ENCODE measurements around the gene LANCL3. TPM values are rescaled to one million over a fixed set of nuclear protein-coding genes. Genes with fewer than 3 reads are reported as not detected.

LANCL3 gene
- total and polyA plus RNA-seq, 7 donors = 1.6 to 7.5 (median 3.6) TPM

DNA sequence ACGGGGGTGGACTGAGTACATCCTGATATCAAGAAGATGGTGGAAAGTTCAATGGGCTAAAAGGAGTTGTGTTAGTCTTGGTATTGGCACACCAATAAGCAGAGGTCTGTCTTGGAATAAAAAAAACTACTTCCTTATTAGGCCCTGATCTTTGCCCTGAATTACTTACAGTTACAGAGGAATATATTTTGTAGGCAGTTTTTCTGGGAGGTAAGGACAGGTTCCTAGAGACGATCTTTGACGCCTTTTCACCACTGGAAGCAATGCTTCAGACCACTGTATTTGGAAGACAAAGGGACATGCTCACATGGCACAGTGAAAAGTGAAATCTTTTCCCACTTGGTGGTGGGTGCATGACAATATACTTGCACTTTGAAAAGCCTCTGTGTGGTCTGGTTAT, 113.5 kb downstream of the LANCL3 start:
- intact Hi-C loops (cut with DNase I) = loop anchor here (5.0 to 10.0 kb wide), 2 partner anchors 37 to 110 kb away; partner anchors contain the start of gene LANCL3
- WGBS, 2 donors = 18 to 64% methylated on average over 3 of the region's 3 CpGs
- H3K27me3 ChIP-seq = no peaks in the 10 kb centered on the region
- DNase-seq = no peak
- H3K27ac ChIP-seq = peak overlapping the region; percentile 85 to 92 (median 87)
- peak overlapping the region in 3 of 4 donors; percentile 46 to 61 (median 60) for H3K4me3 ChIP-seq
- peaks cover 0 to 24% (median 9%) of the 10 kb centered on the region in 4 donors for H3K4me1 ChIP-seq
- H3K9me3 ChIP-seq = no peaks in the 10 kb centered on the region
- no peaks in the 10 kb centered on the region for H3K36me3 ChIP-seq
- TF ChIP-seq, protein P1, sequence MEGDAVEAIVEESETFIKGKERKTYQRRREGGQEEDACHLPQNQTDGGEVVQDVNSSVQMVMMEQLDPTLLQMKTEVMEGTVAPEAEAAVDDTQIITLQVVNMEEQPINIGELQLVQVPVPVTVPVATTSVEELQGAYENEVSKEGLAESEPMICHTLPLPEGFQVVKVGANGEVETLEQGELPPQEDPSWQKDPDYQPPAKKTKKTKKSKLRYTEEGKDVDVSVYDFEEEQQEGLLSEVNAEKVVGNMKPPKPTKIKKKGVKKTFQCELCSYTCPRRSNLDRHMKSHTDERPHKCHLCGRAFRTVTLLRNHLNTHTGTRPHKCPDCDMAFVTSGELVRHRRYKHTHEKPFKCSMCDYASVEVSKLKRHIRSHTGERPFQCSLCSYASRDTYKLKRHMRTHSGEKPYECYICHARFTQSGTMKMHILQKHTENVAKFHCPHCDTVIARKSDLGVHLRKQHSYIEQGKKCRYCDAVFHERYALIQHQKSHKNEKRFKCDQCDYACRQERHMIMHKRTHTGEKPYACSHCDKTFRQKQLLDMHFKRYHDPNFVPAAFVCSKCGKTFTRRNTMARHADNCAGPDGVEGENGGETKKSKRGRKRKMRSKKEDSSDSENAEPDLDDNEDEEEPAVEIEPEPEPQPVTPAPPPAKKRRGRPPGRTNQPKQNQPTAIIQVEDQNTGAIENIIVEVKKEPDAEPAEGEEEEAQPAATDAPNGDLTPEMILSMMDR (IDR thresholded peaks at IDR 0.05) = no peak
- no peak for TF ChIP-seq EP300 (IDR thresholded peaks at IDR 0.05)
- no peak for TF ChIP-seq POLR2AphosphoS5 (IDR thresholded peaks at IDR 0.05)
- no peak for TF ChIP-seq POLR2A (IDR thresholded peaks at IDR 0.05)

- no peaks in the 10 kb centered on the region for H3K36me3 ChIP-seq
- DNase-seq = peak; percentile 76
- intact Hi-C loops (cut with DNase I) = loop anchor here (5.0 to 10.0 kb wide), 2 partner anchors 37 to 111 kb away; partner anchors contain the start of gene LANCL3
- peak within 1 kb of the TSS; percentile 34 to 61 (median 53) for H3K4me3 ChIP-seq
- TF ChIP-seq EP300 (IDR thresholded peaks at IDR 0.05) (no peak), POLR2A (IDR thresholded peaks at IDR 0.05) (peak in 1 of 2 donors; percentile 18), POLR2AphosphoS5 (IDR thresholded peaks at IDR 0.05) (peak in 3 of 4 donors; percentile 46 to 67 (median 53))
- TF ChIP-seq, protein P1 (IDR thresholded peaks at IDR 0.05) = no peak
- H3K4me1 ChIP-seq = peaks cover 0 to 27% (median 9%) of the 10 kb centered on the region in 4 donors
- peak within 1 kb of the TSS; percentile 85 to 92 (median 87) for H3K27ac ChIP-seq
- H3K9me3 ChIP-seq = no peaks in the 10 kb centered on the region
- no peaks in the 10 kb centered on the region for H3K27me3 ChIP-seq
- WGBS, 2 donors = 1 to 3% methylated on average over 100 of the region's 100 CpGs
These were observed 114.2 kb downstream of the LANCL3 start, which contains the start of gene XK for GRCh38 chrX:37685381-37686359. TSS of gene XK (plus strand) at chrX:37685791. CDS start at chrX:37685962, 171 bp downstream.

DNA sequence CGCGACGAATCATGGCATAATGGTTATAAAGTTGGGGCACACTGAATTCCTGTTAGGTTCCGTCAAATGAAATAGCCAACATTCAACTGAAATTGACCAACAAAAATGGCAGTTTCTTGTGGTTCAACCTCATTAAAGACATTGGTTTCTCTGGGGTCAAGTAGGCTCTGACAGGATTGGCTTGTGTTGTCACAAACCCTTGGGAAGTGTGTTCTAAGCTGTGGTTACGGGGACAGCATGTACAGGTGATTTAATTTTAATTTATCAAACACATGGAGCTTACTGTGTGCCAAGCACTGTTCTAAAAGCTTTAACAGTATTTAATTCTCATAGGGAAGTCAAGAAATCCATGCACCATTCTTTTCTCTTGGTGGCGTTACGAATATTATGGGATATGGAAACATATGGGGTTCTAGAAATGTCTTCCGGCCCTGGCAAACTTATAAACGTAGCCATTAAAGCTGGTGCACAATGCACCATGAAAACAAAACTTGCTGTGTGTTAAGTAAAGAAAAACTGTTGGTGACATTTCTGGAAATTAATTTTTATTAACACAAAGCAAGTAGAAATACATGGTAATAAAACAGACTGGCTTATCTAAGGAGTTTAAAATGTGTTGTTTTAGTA, 115.0 kb downstream of the LANCL3 start:
- WGBS, 2 donors = 25 to 61% methylated on average over 9 of the region's 9 CpGs
- H3K27me3 ChIP-seq = no peaks in the 10 kb centered on the region
- H3K36me3 ChIP-seq = no peaks in the 10 kb centered on the region
- H3K4me1 ChIP-seq = peaks cover 0 to 27% (median 9%) of the 10 kb centered on the region in 4 donors
- no peaks in the 10 kb centered on the region for H3K9me3 ChIP-seq
- H3K4me3 ChIP-seq = peak overlapping the region; percentile 34 to 61 (median 53)
- DNase-seq = no peak
- H3K27ac ChIP-seq = peak overlapping the region; percentile 85 to 92 (median 87)
- intact Hi-C loops (cut with DNase I) = loop anchor here (5.0 to 10.0 kb wide), 2 partner anchors 36 to 112 kb away; partner anchors contain the start of gene LANCL3
- TF ChIP-seq POLR2AphosphoS5 (IDR thresholded peaks at IDR 0.05) (no peak), POLR2A (IDR thresholded peaks at IDR 0.05) (no peak), EP300 (IDR thresholded peaks at IDR 0.05) (no peak)
- TF ChIP-seq, protein P1 (IDR thresholded peaks at IDR 0.05) = no peak

GRCh38 chrX:37686996-37687395, 115.5 kb downstream of the LANCL3 start:
- peak overlapping the region in 3 of 4 donors; percentile 46 to 61 (median 60) for H3K4me3 ChIP-seq
- peaks cover 0 to 30% (median 9%) of the 10 kb centered on the region in 4 donors for H3K4me1 ChIP-seq
- H3K36me3 ChIP-seq = no peaks in the 10 kb centered on the region
- DNase-seq = no peak
- 14 to 72% methylated on average over 3 of the region's 3 CpGs for WGBS, 2 donors
- H3K27ac ChIP-seq = peak overlapping the region; percentile 85 to 92 (median 87)
- no peak for TF ChIP-seq POLR2AphosphoS5 (IDR thresholded peaks at IDR 0.05)
- no peak for TF ChIP-seq EP300 (IDR thresholded peaks at IDR 0.05)
- TF ChIP-seq, protein P1 (IDR thresholded peaks at IDR 0.05) = no peak
- TF ChIP-seq POLR2A (IDR thresholded peaks at IDR 0.05) = no peak
- no peaks in the 10 kb centered on the region for H3K27me3 ChIP-seq
- H3K9me3 ChIP-seq = no peaks in the 10 kb centered on the region
- intact Hi-C loops (cut with DNase I) = loop anchor here (5.0 to 10.0 kb wide), 2 partner anchors 35 to 112 kb away; partner anchors contain the start of gene LANCL3
